ENCODE data around the gene DTYMK.
A peak's percentile ranks its signal among the peaks of the same experiment; 100 is the strongest.

Gene DTYMK

DNA sequence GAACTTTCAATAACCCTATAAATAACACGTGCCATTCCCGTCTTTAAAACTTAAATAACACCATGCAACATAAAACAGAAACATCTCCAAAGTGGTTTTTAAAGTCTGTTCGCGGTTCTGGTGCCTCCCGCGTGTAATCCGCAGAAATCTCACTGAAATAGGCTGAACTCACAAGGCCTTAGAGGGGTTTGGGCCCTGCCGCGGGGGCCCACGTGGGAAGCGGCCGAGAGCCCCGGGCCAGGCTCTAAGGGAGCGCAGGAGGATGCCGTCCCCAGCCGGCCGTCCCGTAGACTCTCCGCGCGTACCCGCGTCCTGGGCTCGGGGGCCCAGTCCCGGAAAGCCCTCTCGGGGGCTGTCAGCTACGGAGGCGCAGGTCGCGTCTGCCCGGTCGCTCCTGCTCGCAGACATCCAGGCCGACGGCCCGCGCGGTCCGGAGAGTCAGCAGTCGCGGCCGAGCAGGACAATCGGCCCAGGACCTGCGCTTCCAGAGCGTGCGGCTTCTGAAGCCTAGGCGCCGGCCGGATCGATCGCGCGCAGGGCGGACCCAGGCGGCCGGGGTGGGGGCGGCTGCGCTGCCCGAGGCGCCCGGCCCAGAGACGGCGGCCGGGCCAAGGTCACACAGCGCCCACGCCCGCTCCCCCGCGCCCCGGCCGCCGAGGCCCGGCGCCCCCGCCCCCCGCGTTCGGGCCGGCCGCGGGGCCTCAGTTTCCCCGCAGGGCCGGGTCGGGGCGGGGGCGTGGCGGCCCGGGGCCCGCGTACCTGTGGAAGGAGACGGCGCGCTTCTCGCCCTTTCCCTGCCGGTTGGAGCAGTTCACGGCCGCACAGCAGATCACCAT lies 50.2 kb downstream of the DTYMK start:
- TF ChIP-seq ZFP3 (CRISPR knock-in tag; IDR thresholded peaks at IDR 0.05) (peak; percentile 70; the same call in 1 of the 2 replicates), ESRRG (CRISPR knock-in tag; IDR thresholded peaks at IDR 0.05) (no peak), ZNF565 (CRISPR knock-in tag; conservative IDR thresholded peaks at IDR 0.05; ENCODE audit: low read depth) (no peak), SNAI2 (CRISPR knock-in tag; IDR thresholded peaks at IDR 0.05) (no peak), PPARA (CRISPR knock-in tag; IDR thresholded peaks at IDR 0.05; ENCODE audit: borderline replicate concordance) (no peak), ZC3H10 (CRISPR knock-in tag; IDR thresholded peaks at IDR 0.05) (no peak), ZNF70 (CRISPR knock-in tag; IDR thresholded peaks at IDR 0.05) (no peak), BACH2 (CRISPR knock-in tag; IDR thresholded peaks at IDR 0.05; ENCODE audit: borderline replicate concordance) (no peak)
- TF ChIP-seq, protein P1, sequence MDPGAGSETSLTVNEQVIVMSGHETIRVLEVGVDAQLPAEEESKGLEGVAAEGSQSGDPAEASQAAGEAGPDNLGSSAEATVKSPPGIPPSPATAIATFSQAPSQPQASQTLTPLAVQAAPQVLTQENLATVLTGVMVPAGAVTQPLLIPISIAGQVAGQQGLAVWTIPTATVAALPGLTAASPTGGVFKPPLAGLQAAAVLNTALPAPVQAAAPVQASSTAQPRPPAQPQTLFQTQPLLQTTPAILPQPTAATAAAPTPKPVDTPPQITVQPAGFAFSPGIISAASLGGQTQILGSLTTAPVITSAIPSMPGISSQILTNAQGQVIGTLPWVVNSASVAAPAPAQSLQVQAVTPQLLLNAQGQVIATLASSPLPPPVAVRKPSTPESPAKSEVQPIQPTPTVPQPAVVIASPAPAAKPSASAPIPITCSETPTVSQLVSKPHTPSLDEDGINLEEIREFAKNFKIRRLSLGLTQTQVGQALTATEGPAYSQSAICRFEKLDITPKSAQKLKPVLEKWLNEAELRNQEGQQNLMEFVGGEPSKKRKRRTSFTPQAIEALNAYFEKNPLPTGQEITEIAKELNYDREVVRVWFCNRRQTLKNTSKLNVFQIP (CRISPR knock-in tag; IDR thresholded peaks at IDR 0.05; ENCODE audit: borderline replicate concordance, low read depth): no peak
- peak; percentile 56 for ATAC-seq

DNA sequence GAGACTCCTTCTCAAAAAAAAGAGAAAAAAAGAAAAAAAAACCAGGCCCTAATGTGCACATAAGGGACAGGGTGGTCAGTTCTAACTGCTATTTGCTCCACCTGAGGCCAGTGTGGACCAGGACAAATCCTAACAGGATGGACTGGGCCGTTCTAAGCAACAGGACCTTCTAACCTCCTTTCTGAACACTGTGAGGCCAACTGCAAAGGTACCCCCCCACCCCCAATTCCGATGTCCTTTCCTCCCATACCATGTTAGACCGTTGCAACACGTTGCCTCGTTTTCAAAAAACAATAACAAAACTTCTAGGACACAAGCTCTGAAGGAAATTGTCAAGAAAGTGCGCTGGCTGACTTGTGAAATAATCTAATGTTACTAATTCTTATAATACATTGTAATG lies 50.9 kb downstream of the DTYMK start:
- TF ChIP-seq TCF4 (CRISPR knock-in tag; IDR thresholded peaks at IDR 0.05; ENCODE audit: borderline replicate concordance) (no peak), ISL1 (CRISPR knock-in tag; IDR thresholded peaks at IDR 0.05) (no peak), BACH2 (CRISPR knock-in tag; IDR thresholded peaks at IDR 0.05; ENCODE audit: borderline replicate concordance) (no peak), ZFP3 (CRISPR knock-in tag; IDR thresholded peaks at IDR 0.05) (no peak), CSDC2 (CRISPR knock-in tag; IDR thresholded peaks at IDR 0.05) (no peak), ZFP30 (CRISPR knock-in tag; IDR thresholded peaks at IDR 0.05) (no peak), SNAI2 (CRISPR knock-in tag; IDR thresholded peaks at IDR 0.05) (no peak), OSR1 (CRISPR knock-in tag; IDR thresholded peaks at IDR 0.05) (no peak), ZNF8 (CRISPR knock-in tag; IDR thresholded peaks at IDR 0.05) (no peak)
- TF ChIP-seq, protein P2, sequence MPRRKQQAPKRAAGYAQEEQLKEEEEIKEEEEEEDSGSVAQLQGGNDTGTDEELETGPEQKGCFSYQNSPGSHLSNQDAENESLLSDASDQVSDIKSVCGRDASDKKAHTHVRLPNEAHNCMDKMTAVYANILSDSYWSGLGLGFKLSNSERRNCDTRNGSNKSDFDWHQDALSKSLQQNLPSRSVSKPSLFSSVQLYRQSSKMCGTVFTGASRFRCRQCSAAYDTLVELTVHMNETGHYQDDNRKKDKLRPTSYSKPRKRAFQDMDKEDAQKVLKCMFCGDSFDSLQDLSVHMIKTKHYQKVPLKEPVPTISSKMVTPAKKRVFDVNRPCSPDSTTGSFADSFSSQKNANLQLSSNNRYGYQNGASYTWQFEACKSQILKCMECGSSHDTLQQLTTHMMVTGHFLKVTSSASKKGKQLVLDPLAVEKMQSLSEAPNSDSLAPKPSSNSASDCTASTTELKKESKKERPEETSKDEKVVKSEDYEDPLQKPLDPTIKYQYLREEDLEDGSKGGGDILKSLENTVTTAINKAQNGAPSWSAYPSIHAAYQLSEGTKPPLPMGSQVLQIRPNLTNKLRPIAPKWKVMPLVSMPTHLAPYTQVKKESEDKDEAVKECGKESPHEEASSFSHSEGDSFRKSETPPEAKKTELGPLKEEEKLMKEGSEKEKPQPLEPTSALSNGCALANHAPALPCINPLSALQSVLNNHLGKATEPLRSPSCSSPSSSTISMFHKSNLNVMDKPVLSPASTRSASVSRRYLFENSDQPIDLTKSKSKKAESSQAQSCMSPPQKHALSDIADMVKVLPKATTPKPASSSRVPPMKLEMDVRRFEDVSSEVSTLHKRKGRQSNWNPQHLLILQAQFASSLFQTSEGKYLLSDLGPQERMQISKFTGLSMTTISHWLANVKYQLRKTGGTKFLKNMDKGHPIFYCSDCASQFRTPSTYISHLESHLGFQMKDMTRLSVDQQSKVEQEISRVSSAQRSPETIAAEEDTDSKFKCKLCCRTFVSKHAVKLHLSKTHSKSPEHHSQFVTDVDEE (CRISPR knock-in tag; IDR thresholded peaks at IDR 0.05): no peak
- TF ChIP-seq, protein P3, sequence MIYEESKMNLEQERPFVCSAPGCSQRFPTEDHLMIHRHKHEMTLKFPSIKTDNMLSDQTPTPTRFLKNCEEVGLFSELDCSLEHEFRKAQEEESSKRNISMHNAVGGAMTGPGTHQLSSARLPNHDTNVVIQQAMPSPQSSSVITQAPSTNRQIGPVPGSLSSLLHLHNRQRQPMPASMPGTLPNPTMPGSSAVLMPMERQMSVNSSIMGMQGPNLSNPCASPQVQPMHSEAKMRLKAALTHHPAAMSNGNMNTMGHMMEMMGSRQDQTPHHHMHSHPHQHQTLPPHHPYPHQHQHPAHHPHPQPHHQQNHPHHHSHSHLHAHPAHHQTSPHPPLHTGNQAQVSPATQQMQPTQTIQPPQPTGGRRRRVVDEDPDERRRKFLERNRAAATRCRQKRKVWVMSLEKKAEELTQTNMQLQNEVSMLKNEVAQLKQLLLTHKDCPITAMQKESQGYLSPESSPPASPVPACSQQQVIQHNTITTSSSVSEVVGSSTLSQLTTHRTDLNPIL (CRISPR knock-in tag; IDR thresholded peaks at IDR 0.05; ENCODE audit: low read depth): no peak
- TF ChIP-seq, protein P4, sequence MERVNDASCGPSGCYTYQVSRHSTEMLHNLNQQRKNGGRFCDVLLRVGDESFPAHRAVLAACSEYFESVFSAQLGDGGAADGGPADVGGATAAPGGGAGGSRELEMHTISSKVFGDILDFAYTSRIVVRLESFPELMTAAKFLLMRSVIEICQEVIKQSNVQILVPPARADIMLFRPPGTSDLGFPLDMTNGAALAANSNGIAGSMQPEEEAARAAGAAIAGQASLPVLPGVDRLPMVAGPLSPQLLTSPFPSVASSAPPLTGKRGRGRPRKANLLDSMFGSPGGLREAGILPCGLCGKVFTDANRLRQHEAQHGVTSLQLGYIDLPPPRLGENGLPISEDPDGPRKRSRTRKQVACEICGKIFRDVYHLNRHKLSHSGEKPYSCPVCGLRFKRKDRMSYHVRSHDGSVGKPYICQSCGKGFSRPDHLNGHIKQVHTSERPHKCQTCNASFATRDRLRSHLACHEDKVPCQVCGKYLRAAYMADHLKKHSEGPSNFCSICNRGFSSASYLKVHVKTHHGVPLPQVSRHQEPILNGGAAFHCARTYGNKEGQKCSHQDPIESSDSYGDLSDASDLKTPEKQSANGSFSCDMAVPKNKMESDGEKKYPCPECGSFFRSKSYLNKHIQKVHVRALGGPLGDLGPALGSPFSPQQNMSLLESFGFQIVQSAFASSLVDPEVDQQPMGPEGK (CRISPR knock-in tag; IDR thresholded peaks at IDR 0.05; ENCODE audit: borderline replicate concordance): no peak
- ATAC-seq: no peak

DNA sequence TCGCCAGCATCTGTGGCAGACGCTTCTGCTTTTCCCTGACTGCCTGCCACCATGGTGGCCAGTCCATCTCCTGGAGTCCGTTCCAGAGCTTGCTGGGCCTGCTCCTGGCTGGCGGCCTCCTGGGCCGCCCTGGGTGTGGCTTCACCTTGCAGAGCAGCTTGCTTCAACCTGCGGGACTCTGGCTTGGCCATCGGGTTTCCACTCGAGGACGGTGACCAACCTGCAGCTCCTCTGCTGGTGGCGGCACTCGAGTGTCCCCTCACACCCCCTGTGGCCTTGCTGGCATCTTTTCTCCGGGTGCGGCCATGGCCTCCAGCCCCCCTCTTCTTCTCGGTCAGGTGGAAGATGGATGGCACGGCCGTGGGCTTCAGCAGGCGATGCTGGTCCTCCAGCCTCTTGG lies 53.1 kb downstream of the DTYMK start:
- ATAC-seq: no peak
- TF ChIP-seq, protein P4 (CRISPR knock-in tag; IDR thresholded peaks at IDR 0.05; ENCODE audit: borderline replicate concordance): no peak
- TF ChIP-seq, protein P5, sequence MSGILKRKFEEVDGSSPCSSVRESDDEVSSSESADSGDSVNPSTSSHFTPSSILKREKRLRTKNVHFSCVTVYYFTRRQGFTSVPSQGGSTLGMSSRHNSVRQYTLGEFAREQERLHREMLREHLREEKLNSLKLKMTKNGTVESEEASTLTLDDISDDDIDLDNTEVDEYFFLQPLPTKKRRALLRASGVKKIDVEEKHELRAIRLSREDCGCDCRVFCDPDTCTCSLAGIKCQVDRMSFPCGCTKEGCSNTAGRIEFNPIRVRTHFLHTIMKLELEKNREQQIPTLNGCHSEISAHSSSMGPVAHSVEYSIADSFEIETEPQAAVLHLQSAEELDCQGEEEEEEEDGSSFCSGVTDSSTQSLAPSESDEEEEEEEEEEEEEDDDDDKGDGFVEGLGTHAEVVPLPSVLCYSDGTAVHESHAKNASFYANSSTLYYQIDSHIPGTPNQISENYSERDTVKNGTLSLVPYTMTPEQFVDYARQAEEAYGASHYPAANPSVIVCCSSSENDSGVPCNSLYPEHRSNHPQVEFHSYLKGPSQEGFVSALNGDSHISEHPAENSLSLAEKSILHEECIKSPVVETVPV (CRISPR knock-in tag; IDR thresholded peaks at IDR 0.05): no peak
- TF ChIP-seq RARB (CRISPR knock-in tag; IDR thresholded peaks at IDR 0.05): no peak
- TF ChIP-seq ZC3H10 (CRISPR knock-in tag; IDR thresholded peaks at IDR 0.05): no peak
- no peak for TF ChIP-seq ZNF565 (CRISPR knock-in tag; conservative IDR thresholded peaks at IDR 0.05; ENCODE audit: low read depth)
- TF ChIP-seq OSR1 (CRISPR knock-in tag; IDR thresholded peaks at IDR 0.05): no peak
- TF ChIP-seq ZFP3 (CRISPR knock-in tag; IDR thresholded peaks at IDR 0.05): no peak
- TF ChIP-seq GLIS3 (CRISPR knock-in tag; IDR thresholded peaks at IDR 0.05): no peak
- no peak for TF ChIP-seq TOX (CRISPR knock-in tag; IDR thresholded peaks at IDR 0.05; ENCODE audit: borderline replicate concordance)
- TF ChIP-seq ZFP30 (CRISPR knock-in tag; IDR thresholded peaks at IDR 0.05): no peak
- no peak for TF ChIP-seq ISL1 (CRISPR knock-in tag; IDR thresholded peaks at IDR 0.05)
- no peak for TF ChIP-seq ZNF70 (CRISPR knock-in tag; IDR thresholded peaks at IDR 0.05)
- no peak for TF ChIP-seq SNAI2 (CRISPR knock-in tag; IDR thresholded peaks at IDR 0.05)
- TF ChIP-seq, protein P3 (CRISPR knock-in tag; IDR thresholded peaks at IDR 0.05; ENCODE audit: low read depth): no peak
- TF ChIP-seq TCF4 (CRISPR knock-in tag; IDR thresholded peaks at IDR 0.05; ENCODE audit: borderline replicate concordance): no peak
